ENCODE data around the gene SLC15A1.

DNA sequence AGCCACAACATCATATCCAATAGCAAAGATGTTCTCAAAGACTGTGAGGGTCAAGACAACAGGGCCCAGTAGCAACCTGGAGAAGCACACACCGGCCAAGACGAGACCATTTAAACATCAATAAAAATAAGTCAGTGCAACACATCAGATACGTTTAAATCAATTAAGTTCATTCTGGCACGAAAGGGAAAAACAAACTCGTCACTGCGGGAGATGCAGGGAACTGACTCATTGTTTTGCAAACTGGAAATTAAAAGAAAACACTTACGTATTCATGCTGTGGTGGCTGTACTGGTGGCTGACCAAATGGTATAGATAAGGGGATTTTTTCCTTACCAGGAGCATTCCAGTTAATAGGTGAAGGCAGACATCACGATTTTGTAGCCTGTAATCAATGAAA is 26.3 kb upstream of the SLC15A1 start:
- TF ChIP-seq, protein P1, sequence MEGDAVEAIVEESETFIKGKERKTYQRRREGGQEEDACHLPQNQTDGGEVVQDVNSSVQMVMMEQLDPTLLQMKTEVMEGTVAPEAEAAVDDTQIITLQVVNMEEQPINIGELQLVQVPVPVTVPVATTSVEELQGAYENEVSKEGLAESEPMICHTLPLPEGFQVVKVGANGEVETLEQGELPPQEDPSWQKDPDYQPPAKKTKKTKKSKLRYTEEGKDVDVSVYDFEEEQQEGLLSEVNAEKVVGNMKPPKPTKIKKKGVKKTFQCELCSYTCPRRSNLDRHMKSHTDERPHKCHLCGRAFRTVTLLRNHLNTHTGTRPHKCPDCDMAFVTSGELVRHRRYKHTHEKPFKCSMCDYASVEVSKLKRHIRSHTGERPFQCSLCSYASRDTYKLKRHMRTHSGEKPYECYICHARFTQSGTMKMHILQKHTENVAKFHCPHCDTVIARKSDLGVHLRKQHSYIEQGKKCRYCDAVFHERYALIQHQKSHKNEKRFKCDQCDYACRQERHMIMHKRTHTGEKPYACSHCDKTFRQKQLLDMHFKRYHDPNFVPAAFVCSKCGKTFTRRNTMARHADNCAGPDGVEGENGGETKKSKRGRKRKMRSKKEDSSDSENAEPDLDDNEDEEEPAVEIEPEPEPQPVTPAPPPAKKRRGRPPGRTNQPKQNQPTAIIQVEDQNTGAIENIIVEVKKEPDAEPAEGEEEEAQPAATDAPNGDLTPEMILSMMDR (IDR thresholded peaks at IDR 0.05 in 8 of 11, conservative IDR thresholded peaks at IDR 0.05 in 3 of 11), result no peak
- TF ChIP-seq POLR2A (IDR thresholded peaks at IDR 0.05), result no peak
- no peak for TF ChIP-seq POLR2AphosphoS5 (IDR thresholded peaks at IDR 0.05)
